Lower leg skin (tissue), 3 donors: ENCODE measurements around the gene BABAM2.

Experiments used
- CTCF ChIP-seq, 3 donors: fragments of 450-650 bp; IDR thresholded peaks; one replicate each; pipeline ENCODE4 v1.5.1; 2016; ENCODE audit warnings: antibody characterized with exemption in 3 of 3, mild to moderate bottlenecking in 3 of 3, moderate library complexity in 2 of 3
- POLR2A ChIP-seq, 2 donors: fragments of 450-650 bp; IDR thresholded peaks; one replicate each; pipeline ENCODE4 v1.6.1; 2016 to 2017; ENCODE audit warnings: antibody characterized with exemption in 2 of 2, mild to moderate bottlenecking in 1 of 2, moderate library complexity in 1 of 2

DNA sequence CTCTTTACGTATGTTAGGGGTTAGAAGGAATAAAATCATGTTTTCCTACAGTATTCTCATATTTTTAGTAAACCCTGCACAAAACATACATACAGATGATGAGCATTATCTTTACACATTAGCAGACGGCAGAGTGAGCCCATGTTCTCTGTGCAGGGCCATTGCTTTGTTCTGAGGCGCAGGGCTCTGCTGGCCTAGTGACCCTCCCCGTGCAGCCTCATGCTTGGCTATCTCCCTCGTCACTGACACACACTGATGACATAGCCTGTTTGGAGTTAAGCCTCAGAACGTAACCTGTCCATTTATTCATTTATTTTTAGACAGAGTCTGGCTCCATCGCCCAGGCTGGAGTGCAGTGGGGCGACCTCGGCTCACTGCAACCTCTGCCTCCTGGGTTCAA is 386.3 kb downstream of the BABAM2 start:
- no peak for TF ChIP-seq CTCF (IDR thresholded peaks at IDR 0.05)
- TF ChIP-seq POLR2A (IDR thresholded peaks at IDR 0.05) = no peak
